ENCODE results near the gene RBM15B. TPM values are rescaled to one million over a fixed set of nuclear protein-coding genes. Genes with fewer than 3 reads are reported as not detected.

The RBM15B gene
- polyA plus RNA-seq, 2 of the 4 experiments (the other 2 are of a cell fraction), result 7.9 to 17.0 TPM

DNA sequence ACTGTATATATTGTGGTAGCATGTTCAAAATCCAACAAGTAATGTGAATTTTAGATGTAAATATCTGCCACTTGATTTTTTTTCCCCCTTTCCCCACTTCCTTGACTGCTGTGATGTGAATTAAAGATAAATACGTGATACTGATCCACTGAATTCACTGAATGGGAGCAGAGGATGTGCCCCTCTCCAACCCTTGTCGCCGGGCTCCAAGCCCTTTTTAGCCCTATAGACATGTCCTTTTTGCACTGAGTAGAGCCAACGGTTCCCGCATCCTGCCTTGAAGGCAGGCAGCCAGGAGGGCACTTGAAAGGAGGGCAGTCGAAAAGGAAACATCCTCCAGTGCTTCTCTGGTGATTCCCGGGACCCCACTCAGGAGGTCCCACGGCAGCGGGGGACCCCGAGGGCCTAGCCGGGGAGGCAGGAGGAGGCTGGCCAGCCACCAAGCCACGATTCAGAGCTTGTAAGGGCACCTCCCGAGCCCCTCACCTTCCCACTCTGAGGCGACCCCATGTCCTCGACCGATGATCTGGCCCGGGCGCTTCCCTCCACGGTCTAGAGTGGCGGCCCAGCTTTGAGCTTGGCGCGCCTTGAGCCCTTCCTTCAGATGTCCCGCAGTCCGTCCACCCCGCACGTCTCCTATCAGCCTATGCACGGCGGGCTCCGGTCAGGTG, 6.9 kb upstream of the RBM15B start:
- POLR2A ChIA-PET, result interaction anchor here (1.3 kb wide), 1 partner anchor 41 kb away, joined by 3 read pairs; no protein-coding TSS in a partner anchor
- H3K9me3 ChIP-seq, result no peaks in the 10 kb centered on the region
- peak overlapping the region; percentile 95 for H3K4me3 ChIP-seq
- H3K4me2 ChIP-seq, result peak overlapping the region; percentile 90
- TF ChIP-seq FOSL2 (IDR thresholded peaks at IDR 0.05) (no peak), FOSL2 (CRISPR knock-in tag; IDR thresholded peaks at IDR 0.05) (no peak), JUN (IDR thresholded peaks at IDR 0.05) (0 out of 5 replicates have a peak, but pooled peaks of 1 of the 2 experiments have one; percentile 8)
- DNase-seq (ENCODE audit: low read depth in 1 of 2, low spot score in 1 of 2) (no peak), ATAC-seq (peak; percentile 36 to 49; a peak in 4 of 6 replicates), FAIRE-seq (no peak)
- WGBS (ENCODE audit: missing lambda C conversion rate), result 2% methylated on average over 6 of the region's 29 CpGs
- peak overlapping the region; percentile 97 to 99 for H3K27ac ChIP-seq
- CTCF ChIA-PET, result interaction anchor here (1.4 to 9.2 kb wide), 3 partner anchors 12 to 812 kb away, joined by 3 to 106 read pairs (median 10); partner anchors contain the start of genes CISH and MAPKAPK3
- peaks cover 28% of the 10 kb centered on the region for H3K4me1 ChIP-seq

DNA sequence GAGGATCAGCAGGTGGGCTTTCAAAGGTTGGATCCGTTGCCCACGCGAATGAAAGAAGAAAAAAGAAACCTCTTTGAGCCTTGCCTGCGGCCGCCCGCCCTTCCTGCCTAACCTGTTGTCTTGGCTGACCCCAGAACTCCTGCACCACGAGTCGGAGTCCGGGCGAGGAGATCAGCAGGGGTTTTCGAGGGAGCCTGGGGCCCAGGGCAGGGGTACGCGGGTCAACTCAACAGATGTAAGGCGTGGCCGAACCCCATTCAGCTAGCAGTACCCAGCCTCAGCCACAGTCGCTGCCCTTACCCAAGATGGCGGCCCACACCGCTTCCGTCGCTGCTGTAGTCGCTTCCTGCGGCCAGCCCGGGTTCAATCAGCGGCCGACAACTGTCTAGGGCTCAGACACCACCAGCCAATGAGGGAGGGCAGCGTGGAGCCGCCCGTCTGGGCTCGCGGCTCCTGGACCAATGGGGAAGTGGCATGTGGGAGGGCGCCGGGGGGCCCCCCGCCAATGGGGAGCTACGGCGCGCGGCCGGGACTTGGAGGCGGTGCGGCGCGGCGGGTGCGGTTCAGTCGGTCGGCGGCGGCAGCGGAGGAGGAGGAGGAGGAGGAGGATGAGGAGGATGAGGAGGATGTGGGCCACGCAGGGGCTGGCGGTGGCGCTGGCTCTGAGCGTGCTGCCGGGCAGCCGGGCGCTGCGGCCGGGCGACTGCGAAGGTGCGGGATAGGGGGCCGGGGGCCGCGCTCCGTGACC, 6.2 kb upstream of the RBM15B start, which contains the start of gene MANF:
Gene MANF (plus strand): TSS at position 566 of the 748 bp plus-strand sequence. CDS start 52 bp downstream, at position 618.
- DNase-seq (ENCODE audit: low read depth in 1 of 2, low spot score in 1 of 2), result peak; percentile 95 to 98

More for the DNA sequence above, 6.2 kb upstream of the RBM15B start, which contains the start of gene MANF:
- peak within 1 kb of the TSS; percentile 95 for H3K4me3 ChIP-seq
- TF ChIP-seq EHMT2 (IDR thresholded peaks at IDR 0.05; ENCODE audit: low read depth) (no peak), PHF8 (IDR thresholded peaks at IDR 0.05; ENCODE audit: borderline replicate concordance, low read depth) (peak; percentile 72), RFX5 (IDR thresholded peaks at IDR 0.05) (peak; percentile 63; the same call in 1 of the 2 replicates), ZNF302 (CRISPR knock-in tag; IDR thresholded peaks at IDR 0.05) (no peak), CBX2 (IDR thresholded peaks at IDR 0.05; ENCODE audit: borderline replicate concordance, low read depth) (no peak), JUN (IDR thresholded peaks at IDR 0.05) (peak; percentile 24 to 69; a peak in 3 of 5 replicates), MAFK (IDR thresholded peaks at IDR 0.05; ENCODE audit: partially characterized antibody) (no peak), CHD2 (IDR thresholded peaks at IDR 0.05; ENCODE audit: low read length, partially characterized antibody) (no peak), CBX8 (IDR thresholded peaks at IDR 0.05) (no peak), POLR2A (IDR thresholded peaks at IDR 0.05; ENCODE audit: low read length) (peak; percentile 82), FOSL2 (IDR thresholded peaks at IDR 0.05) (no peak), FOSL2 (CRISPR knock-in tag; IDR thresholded peaks at IDR 0.05) (no peak)
- TF ChIP-seq, protein P1, sequence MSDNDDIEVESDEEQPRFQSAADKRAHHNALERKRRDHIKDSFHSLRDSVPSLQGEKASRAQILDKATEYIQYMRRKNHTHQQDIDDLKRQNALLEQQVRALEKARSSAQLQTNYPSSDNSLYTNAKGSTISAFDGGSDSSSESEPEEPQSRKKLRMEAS (IDR thresholded peaks at IDR 0.05), result 0 out of 2 replicates have a peak, but pooled peaks have one; percentile 8
- TF ChIP-seq, protein P2, sequence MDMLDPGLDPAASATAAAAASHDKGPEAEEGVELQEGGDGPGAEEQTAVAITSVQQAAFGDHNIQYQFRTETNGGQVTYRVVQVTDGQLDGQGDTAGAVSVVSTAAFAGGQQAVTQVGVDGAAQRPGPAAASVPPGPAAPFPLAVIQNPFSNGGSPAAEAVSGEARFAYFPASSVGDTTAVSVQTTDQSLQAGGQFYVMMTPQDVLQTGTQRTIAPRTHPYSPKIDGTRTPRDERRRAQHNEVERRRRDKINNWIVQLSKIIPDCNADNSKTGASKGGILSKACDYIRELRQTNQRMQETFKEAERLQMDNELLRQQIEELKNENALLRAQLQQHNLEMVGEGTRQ (IDR thresholded peaks at IDR 0.05), result peak; percentile 23; the same call in 1 of the 2 replicates
- TF ChIP-seq, protein P3, sequence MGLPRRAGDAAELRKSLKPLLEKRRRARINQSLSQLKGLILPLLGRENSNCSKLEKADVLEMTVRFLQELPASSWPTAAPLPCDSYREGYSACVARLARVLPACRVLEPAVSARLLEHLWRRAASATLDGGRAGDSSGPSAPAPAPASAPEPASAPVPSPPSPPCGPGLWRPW (IDR thresholded peaks at IDR 0.05), result no peak
- TF ChIP-seq, protein P4, sequence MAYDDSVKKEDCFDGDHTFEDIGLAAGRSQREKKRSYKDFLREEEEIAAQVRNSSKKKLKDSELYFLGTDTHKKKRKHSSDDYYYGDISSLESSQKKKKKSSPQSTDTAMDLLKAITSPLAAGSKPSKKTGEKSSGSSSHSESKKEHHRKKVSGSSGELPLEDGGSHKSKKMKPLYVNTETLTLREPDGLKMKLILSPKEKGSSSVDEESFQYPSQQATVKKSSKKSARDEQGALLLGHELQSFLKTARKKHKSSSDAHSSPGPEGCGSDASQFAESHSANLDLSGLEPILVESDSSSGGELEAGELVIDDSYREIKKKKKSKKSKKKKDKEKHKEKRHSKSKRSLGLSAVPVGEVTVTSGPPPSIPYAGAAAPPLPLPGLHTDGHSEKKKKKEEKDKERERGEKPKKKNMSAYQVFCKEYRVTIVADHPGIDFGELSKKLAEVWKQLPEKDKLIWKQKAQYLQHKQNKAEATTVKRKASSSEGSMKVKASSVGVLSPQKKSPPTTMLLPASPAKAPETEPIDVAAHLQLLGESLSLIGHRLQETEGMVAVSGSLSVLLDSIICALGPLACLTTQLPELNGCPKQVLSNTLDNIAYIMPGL (CRISPR knock-in tag; IDR thresholded peaks at IDR 0.05; ENCODE audit: borderline replicate concordance), result no peak
- TF ChIP-seq, protein P5, sequence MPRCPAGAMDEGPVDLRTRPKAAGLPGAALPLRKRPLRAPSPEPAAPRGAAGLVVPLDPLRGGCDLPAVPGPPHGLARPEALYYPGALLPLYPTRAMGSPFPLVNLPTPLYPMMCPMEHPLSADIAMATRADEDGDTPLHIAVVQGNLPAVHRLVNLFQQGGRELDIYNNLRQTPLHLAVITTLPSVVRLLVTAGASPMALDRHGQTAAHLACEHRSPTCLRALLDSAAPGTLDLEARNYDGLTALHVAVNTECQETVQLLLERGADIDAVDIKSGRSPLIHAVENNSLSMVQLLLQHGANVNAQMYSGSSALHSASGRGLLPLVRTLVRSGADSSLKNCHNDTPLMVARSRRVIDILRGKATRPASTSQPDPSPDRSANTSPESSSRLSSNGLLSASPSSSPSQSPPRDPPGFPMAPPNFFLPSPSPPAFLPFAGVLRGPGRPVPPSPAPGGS (IDR thresholded peaks at IDR 0.05), result peak; percentile 52; the same call in 1 of the 3 replicates
- ATAC-seq (peak; percentile 92 to 97), FAIRE-seq (no peak)
- peak within 1 kb of the TSS; percentile 97 to 99 for H3K27ac ChIP-seq
- POLR2A ChIA-PET, result interaction anchor here (0.6 to 1.6 kb wide), 7 partner anchors 42 to 816 kb away, joined by 3 to 9 read pairs (median 4); partner anchors contain the start of genes CISH, DCAF1 and HEMK1
- CTCF ChIA-PET, result interaction anchor here (0.6 to 9.2 kb wide), 3 partner anchors 13 to 771 kb away, joined by 3 to 106 read pairs (median 10); partner anchors contain the start of genes CISH and MAPKAPK3
- H3K4me2 ChIP-seq, result peak within 1 kb of the TSS; percentile 98
- H3K9me3 ChIP-seq, result no peaks in the 10 kb centered on the region
- H3K4me1 ChIP-seq, result peaks cover 32% of the 10 kb centered on the region
- 0% methylated on average over 16 of the region's 65 CpGs for WGBS (ENCODE audit: missing lambda C conversion rate)

All from A549 (cell line).